Lung (tissue), 12 donors: ENCODE data around the gene HERPUD1. TPM values are rescaled to one million over a fixed set of nuclear protein-coding genes. Genes with fewer than 3 reads are reported as not detected.

Experiments used
- ATAC-seq: fragments of 200-7000 bp; cut with Tn5 transposase; one replicate; pipeline ENCODE4 v1.9.1; 2020; ENCODE audit warnings: moderate number of reproducible peaks; ENCODE audit not compliant: insufficient read depth, low FRiP score
- DNase-seq, 3 donors: peaks; one replicate each; pipeline ENCODE4 v3.0.0-alpha.2; 2013 to 2017
- H3K27ac ChIP-seq, 2 donors: one replicate each; pipeline ENCODE4 v1.5.1; 2013; ENCODE audit warnings: mild to moderate bottlenecking in 2 of 2, moderate library complexity in 2 of 2, control low read depth in 1 of 2, inconsistent platforms in 1 of 2, low read depth in 1 of 2, low read length in 1 of 2
- H3K27me3 ChIP-seq, 3 donors: one replicate each; pipeline ENCODE4 v1.5.1; 2013; ENCODE audit warnings: low read length in 2 of 3; ENCODE audit not compliant: control insufficient read depth in 3 of 3, insufficient read depth in 3 of 3
- H3K36me3 ChIP-seq, 4 donors: one replicate each; pipeline ENCODE4 v1.5.1; 2013; ENCODE audit warnings: low read length in 4 of 4, mild to moderate bottlenecking in 1 of 4, moderate library complexity in 1 of 4; ENCODE audit not compliant: control insufficient read depth in 4 of 4, insufficient read depth in 4 of 4
- H3K4me1 ChIP-seq, 5 donors: one replicate each; pipeline ENCODE4 v1.5.1; 2013; ENCODE audit warnings: low read length in 5 of 5, mild to moderate bottlenecking in 2 of 5, moderate library complexity in 1 of 5; ENCODE audit not compliant: control insufficient read depth in 5 of 5, insufficient read depth in 5 of 5
- H3K4me3 ChIP-seq: one replicate; pipeline ENCODE4 v1.5.1; 2013; ENCODE audit warnings: mild to moderate bottlenecking, control low read depth, moderate library complexity
- H3K9ac ChIP-seq, 2 donors: one replicate each; pipeline ENCODE4 v1.5.1; 2013; ENCODE audit warnings: low read length in 2 of 2, control low read depth in 1 of 2; ENCODE audit not compliant: insufficient read depth in 1 of 2
- H3K9me3 ChIP-seq, 4 donors: one replicate each; pipeline ENCODE4 v1.5.1; 2013; ENCODE audit warnings: low read length in 3 of 4, mild to moderate bottlenecking in 1 of 4, moderate library complexity in 1 of 4; ENCODE audit not compliant: control insufficient read depth in 4 of 4, insufficient read depth in 3 of 4
- WGBS, 2 donors: extraction: QIAGEN DNeasy Blood & Tissue Kit; methylation state at CpG; one replicate each; pipeline ENCODE4 v1.1.7; 2013; 5-methylcytosine and 5-hydroxymethylcytosine counted together
- polyA plus RNA-seq, 2 donors: library from polyadenylated mRNA; stranded (reverse); fragments of 200-250 nt; gene quantifications; one replicate each; pipeline ENCODE4 v1.2.1, GENCODE V29; 2013
- total RNA-seq, 2 donors: library from RNA; depleted of rRNA in 1 of 2; stranded (reverse); fragments of >200 nt in 1 of 2; gene quantifications; one replicate each; pipeline ENCODE4 v1.2.1, GENCODE V29; 2014 to 2021
- TF ChIP-seq, protein P1 (sequence below): IDR thresholded peaks from 2 replicates; pipeline ENCODE4 v1.5.1; 2012; ENCODE audit warnings: mild to moderate bottlenecking; ENCODE audit errors: control extremely low read depth, extremely low read depth
- donor health status: control.
- donor health status: control.
- donor health status: Bipolar disorder and iron deficiency.
- donor health status: healthy.
- donor health status: DM: yes; HTN: yes; CAD: no.

Gene HERPUD1
- total and polyA plus RNA-seq, 4 donors = 70.5 to 219 (median 144) TPM

DNA sequence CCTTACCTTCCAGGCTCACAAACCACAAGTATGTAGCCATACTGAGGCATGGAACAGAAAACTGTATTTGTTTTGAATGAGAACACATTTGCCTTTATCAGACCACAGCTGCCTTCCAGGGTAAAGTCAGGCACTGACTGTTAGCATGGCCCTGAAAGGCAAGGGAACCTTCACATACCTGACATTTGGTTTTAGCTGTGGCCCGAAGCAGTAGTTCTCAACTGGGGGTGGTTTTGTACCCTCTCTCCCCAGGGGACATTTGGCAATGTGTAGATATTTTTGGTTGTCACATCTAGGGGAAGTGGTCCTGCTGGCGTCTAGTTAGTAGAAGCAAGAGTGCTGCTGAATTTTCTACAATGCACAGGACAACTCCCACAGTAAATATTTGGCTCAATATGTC lies 9.2 kb downstream of the HERPUD1 start:
- Histone ChIP-seq H3K27ac (peak overlapping the region in 1 of 2 donors; percentile 53), H3K36me3 (peaks cover 53 to 72% (median 67%) of the 10 kb centered on the region in 4 donors), H3K27me3 (no peaks in the 10 kb centered on the region), H3K9me3 (no peaks in the 10 kb centered on the region), H3K4me3 (no peak overlapping the region), H3K9ac (no peak overlapping the region), H3K4me1 (peaks cover 0 to 9% (median 3%) of the 10 kb centered on the region in 5 donors)
- TF ChIP-seq, protein P1, sequence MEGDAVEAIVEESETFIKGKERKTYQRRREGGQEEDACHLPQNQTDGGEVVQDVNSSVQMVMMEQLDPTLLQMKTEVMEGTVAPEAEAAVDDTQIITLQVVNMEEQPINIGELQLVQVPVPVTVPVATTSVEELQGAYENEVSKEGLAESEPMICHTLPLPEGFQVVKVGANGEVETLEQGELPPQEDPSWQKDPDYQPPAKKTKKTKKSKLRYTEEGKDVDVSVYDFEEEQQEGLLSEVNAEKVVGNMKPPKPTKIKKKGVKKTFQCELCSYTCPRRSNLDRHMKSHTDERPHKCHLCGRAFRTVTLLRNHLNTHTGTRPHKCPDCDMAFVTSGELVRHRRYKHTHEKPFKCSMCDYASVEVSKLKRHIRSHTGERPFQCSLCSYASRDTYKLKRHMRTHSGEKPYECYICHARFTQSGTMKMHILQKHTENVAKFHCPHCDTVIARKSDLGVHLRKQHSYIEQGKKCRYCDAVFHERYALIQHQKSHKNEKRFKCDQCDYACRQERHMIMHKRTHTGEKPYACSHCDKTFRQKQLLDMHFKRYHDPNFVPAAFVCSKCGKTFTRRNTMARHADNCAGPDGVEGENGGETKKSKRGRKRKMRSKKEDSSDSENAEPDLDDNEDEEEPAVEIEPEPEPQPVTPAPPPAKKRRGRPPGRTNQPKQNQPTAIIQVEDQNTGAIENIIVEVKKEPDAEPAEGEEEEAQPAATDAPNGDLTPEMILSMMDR = no peak
- ATAC-seq = no peak
- WGBS, 2 donors = 56 to 60% methylated on average over 2 of the region's 2 CpGs
- no peak for DNase-seq

DNA sequence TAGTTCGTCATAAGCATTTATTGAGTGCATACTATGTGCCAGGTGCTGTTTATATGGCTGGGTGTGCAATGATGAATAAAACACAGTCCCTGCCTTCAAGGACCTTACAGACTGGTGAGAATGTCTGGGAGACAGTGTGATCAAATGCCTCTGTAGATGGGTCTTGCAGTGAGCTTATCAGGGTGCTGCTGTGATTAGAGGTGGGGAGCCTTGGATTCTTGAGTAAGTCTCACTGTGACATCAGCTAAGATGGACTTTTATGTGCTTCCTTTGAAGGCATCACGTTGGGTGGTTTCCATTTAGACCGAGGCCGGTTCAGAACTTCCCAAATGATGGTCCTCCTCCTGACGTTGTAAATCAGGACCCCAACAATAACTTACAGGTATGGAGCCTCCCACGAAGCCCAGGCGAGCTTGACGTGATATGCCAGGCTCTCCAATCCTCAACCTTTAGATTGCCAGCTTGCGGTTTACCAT lies 10.0 kb downstream of the HERPUD1 start:
- WGBS, 2 donors = 78 to 81% methylated on average over 9 of the region's 9 CpGs
- no peak overlapping the region for H3K27ac ChIP-seq
- peaks cover 0 to 9% (median 3%) of the 10 kb centered on the region in 5 donors for H3K4me1 ChIP-seq
- TF ChIP-seq, protein P1 = no peak
- H3K4me3 ChIP-seq = no peak overlapping the region
- H3K9ac ChIP-seq = no peak overlapping the region
- H3K27me3 ChIP-seq = no peaks in the 10 kb centered on the region
- H3K36me3 ChIP-seq = peaks cover 54 to 66% (median 61%) of the 10 kb centered on the region in 4 donors
- H3K9me3 ChIP-seq = no peaks in the 10 kb centered on the region
- DNase-seq (no peak), ATAC-seq (no peak)

DNA sequence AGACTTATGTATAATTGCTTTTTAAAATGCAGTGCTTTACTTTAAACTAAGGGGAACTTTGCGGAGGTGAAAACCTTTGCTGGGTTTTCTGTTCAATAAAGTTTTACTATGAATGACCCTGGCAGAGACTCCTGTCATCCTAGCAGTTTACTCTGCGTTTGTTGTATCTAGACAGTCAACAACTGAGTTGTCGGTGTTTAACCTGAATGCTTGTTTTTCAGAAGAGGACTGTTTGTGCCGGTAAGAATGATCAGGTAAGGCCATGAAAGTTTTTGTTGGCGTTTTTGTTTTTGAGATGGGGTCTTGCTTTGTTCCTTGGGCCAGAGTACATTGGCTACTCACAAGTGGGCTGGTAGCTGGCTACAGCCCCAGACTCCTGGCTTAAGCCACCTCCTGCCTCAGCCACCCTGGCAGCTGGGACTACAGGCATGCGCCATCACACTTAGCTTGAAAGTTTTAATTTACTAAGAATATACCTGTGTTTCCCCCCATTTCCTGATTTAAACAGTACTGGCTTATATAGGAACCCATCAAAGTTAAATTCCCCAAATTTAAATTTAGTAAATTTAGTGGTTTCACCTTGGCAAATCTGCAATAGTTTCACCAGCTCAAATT lies 11.9 kb downstream of the HERPUD1 start:
- Histone ChIP-seq H3K9me3 (no peaks in the 10 kb centered on the region), H3K27ac (no peak overlapping the region), H3K27me3 (no peaks in the 10 kb centered on the region), H3K4me3 (no peak overlapping the region), H3K4me1 (peaks cover 0 to 5% (median 2%) of the 10 kb centered on the region in 5 donors), H3K36me3 (peaks cover 45 to 56% (median 51%) of the 10 kb centered on the region in 4 donors), H3K9ac (no peak overlapping the region)
- DNase-seq (no peak), ATAC-seq (no peak)
- TF ChIP-seq, protein P1 = no peak
- 84 to 85% methylated on average over 6 of the region's 6 CpGs for WGBS, 2 donors
